Activated CD8-positive, alpha-beta memory T cell treated with anti-CD3 and anti-CD28 coated beads for 1 hour (primary cell): ENCODE data around the gene TPPP3.

Experiments used
- DNase-seq, 2 donors: peaks; one replicate each; pipeline ENCODE4 v3.0.0-alpha.2; 2020; ENCODE audit warnings: low read depth in 1 of 2; ENCODE audit errors: extremely low read depth in 1 of 2

Gene TPPP3

DNA sequence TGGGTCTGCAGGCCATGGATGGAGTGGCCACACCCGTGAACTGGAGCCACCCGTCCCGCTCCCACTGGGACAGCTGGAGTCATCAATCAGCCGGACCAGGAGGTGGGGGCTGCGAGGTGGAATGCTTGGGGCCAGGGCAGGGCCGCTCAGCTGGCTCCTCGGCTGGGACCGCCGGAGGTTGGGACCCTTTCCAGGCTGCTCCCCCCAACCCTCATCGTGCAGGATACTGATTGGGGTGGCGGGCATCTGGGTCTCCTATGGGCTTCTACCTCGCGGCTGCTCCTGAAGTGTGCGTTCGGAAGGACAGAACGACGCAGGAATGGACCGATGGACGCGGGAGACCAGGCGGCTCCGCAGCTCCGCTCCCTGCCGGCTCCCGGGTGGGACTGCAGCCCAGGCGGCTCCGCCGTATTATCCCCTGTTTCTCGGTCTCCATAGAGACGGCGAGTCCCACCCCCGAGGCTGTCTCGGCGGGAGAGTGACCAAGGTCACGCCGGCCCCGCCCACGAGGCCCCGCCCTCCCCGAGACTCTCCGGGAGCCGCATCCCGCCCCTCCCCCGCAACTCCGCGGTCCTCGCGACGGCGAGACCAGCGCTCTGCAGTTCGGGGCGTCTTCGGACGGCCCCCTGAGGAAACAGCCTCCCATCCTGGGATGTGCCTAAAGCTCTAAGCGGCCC lies at the start of gene TPPP3:
TSS of gene TPPP3 (minus strand) at position 388 of the 677 bp plus-strand sequence. CDS start 2,387 bp downstream, outside the sequence.
- DNase-seq: no peak

- no peak for DNase-seq
These were observed 49.4 kb upstream of the TPPP3 start for GRCh38 chr16:67442581-67443255.

- no peak for DNase-seq
These were observed 48.6 kb upstream of the TPPP3 start for GRCh38 chr16:67441907-67442306.

DNA sequence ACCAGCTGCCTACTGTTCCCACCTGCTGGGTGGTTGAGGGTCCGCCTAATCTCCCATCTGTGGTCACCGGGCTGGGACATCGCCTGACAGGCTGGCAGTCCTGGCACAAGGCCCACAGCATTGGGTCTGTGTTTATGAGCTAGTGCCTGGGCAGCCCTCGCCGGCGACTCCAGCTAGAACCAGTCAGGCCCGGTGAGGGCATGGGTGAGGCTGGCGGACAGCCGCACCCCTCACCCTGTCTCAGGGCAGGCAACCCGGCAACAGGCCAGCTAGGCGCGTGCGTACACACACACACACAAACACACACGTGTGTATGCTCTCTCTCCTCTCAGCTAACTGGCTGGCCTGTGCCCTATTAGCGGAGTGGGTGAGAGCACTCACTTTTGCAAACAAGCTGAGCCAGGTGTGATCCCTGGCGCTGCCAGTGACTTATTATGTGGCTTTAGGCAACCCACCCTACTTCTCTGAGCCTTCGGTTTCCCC lies 48.0 kb upstream of the TPPP3 start:
- no peak for DNase-seq

GRCh38 chr16:67438824-67439393 lies 45.6 kb upstream of the TPPP3 start:
- no peak for DNase-seq

DNA sequence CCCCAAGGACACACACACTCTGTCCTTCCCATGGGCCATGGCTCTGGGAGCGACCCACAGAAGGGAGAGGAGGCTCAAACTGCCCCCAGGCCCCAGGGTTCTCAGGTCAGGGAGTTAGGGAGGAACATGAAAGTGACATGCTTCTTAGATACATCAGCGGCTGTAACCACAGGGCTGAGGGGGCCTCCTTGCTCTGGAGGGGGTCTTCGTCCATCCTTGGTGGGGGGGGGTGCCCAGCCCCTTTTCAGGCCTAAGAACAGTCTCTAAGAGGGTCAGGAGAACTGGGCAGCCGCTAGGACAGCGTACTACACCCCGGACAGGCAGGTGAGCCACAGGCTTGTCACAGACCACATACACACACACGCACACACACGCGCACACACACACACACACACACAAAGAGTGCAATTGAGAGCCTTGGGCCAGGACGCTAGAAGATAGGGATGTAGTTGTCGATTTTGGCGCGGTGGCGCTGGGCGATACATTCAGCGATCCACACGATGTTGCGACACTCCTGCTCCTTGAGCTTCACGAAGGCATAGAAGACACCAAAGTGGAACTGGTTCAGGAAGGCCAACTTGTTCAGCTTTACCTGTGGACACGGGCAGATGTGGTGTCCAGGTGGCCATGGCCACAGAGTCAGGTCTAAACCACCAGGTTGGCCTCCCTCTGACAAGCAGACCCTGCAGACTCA lies 44.9 kb upstream of the TPPP3 start:
- DNase-seq: no peak

- DNase-seq: no peak
These were observed 44.2 kb upstream of the TPPP3 start for GRCh38 chr16:67437513-67437912.

GRCh38 chr16:67436640-67437193 lies 43.4 kb upstream of the TPPP3 start:
- no peak for DNase-seq

- no peak for DNase-seq
These were observed 42.5 kb upstream of the TPPP3 start for GRCh38 chr16:67435758-67436164.

GRCh38 chr16:67433131-67433719 lies 39.9 kb upstream of the TPPP3 start:
- DNase-seq: no peak

DNA sequence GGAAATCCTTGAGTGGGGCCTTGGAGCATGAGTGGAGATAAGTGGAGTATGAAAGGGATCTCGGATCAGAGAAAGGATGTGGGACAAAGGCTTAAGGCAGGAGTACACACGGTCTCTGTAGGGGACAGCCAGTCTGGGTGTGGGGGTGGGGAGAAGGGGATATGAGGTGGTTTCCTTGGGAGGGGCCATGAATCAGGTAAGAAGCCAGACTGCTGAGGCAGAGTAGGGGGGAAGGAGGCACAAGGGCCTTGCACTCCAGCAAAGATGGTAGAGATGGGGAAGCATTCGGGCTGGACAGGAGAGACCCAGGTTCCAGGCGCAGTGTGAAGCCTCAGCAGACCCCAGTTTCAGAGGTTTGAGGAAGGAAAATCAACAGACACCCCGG lies 39.2 kb upstream of the TPPP3 start:
- DNase-seq: no peak

GRCh38 chr16:67431775-67432505 lies 38.6 kb upstream of the TPPP3 start:
- no peak for DNase-seq

GRCh38 chr16:67430977-67431774 lies 37.9 kb upstream of the TPPP3 start, which contains the start of gene HSD11B2:
HSD11B2 (plus strand) TSS chr16:67431121; CDS start chr16:67431249, 128 bp downstream.
- no peak for DNase-seq

GRCh38 chr16:67430504-67430976 lies 37.2 kb upstream of the TPPP3 start:
- DNase-seq: no peak

GRCh38 chr16:67429799-67430503 lies 36.7 kb upstream of the TPPP3 start:
- no peak for DNase-seq

DNA sequence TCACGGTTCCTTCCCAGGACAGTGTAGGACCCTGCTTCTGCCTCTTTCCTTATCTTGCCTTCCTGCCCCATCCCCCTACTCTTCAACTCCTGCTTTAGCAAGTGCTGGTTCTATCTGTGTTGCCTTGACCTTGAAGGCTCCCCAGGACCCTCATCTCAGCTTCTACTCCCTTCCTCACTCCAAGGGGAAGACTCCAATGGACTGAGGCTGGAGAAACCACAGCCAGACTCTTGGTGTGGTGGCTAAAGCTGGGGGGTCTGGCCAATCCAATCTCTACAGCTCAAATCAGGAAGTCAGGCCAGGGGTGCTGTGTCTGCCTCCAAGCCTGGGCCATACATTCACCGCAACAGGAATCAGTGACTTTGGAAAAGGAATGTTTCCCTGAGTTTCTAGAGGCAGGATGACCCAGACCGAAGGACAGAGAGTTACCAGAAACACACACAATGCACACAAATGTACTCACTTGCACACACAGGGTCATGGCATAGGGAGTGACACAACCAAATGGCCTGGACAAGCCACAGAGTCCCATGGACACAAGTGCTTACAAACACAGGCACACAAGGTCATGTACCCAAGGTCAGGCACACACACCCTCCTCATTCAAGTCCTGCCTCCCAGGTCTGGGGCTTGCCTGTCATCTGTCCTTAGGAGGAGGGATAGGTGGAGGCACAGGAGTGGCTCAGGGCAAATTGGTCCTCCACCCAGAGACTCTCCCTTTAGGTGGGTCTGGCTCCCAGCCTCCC lies 35.9 kb upstream of the TPPP3 start:
- DNase-seq: no peak

GRCh38 chr16:67428146-67428731 lies 34.9 kb upstream of the TPPP3 start:
- peak in 1 of 2 donors; percentile 37 for DNase-seq
